H1 (cell line): ENCODE measurements around the gene NHSL2. TPM values are rescaled to one million over a fixed set of nuclear protein-coding genes. Genes with fewer than 3 reads are reported as not detected.

ENCODE experiments used
- CTCF ChIP-seq, 3 experiments: IDR thresholded peaks; 1 replicate in 2 of 3; 2 replicates in 1 of 3; pipeline versions ENCODE4 v1.5.1 to v1.6.1; 2011; ENCODE audit warnings: low read length in 3 of 3, mild to moderate bottlenecking in 3 of 3, inconsistent platforms in 2 of 3, low read depth in 1 of 3, moderate library complexity in 1 of 3; ENCODE audit not compliant: insufficient read depth in 1 of 3; ENCODE audit errors: control extremely low read depth in 1 of 3
- E2F6 ChIP-seq: IDR thresholded peaks from 2 replicates; pipeline ENCODE4 v1.6.1; 2012; ENCODE audit warnings: inconsistent platforms
- EP300 ChIP-seq, 2 experiments: IDR thresholded peaks; 1 replicate in 1 of 2; 2 replicates in 1 of 2; pipeline ENCODE4 v1.6.1; 2011 to 2012; ENCODE audit warnings: low read depth in 2 of 2, low read length in 2 of 2, mild to moderate bottlenecking in 2 of 2, borderline replicate concordance in 1 of 2, inconsistent platforms in 1 of 2, moderate library complexity in 1 of 2
- GABPA ChIP-seq: IDR thresholded peaks from 2 replicates; pipeline ENCODE4 v1.6.1; 2011; ENCODE audit warnings: mild to moderate bottlenecking, low read length, moderate library complexity, borderline replicate concordance; ENCODE audit not compliant: insufficient read depth
- SIRT6 ChIP-seq: IDR thresholded peaks from one replicate; pipeline ENCODE4 v1.7.1; 2012; ENCODE audit warnings: low read length, inconsistent platforms
- SIX5 ChIP-seq: IDR thresholded peaks from 2 replicates; pipeline ENCODE4 v1.6.1; 2011; ENCODE audit warnings: mild to moderate bottlenecking, low read depth, low read length
- TAF7 ChIP-seq: optimal IDR thresholded peaks from 2 replicates; pipeline ENCODE3; 2011; ENCODE audit warnings: low read depth, mild to moderate bottlenecking, inconsistent platforms, low read length, moderate library complexity, borderline replicate concordance
- polyA plus RNA-seq, 7 experiments: library from polyadenylated mRNA; depleted of rRNA in 3 of 7; stranded (reverse) in 5 of 7; unstranded in 2 of 7; fragments of >200 nt in 5 of 7; fragments of 200-250 nt in 2 of 7; gene quantifications; 1 replicate in 5 of 7; 2 replicates in 1 of 7; 4 replicates in 1 of 7; pipeline versions ENCODE4 v1.2.1 to v1.2.3, GENCODE V29; 2011 to 2013; ENCODE audit warnings: missing spikeins in 2 of 7, mixed read lengths in 2 of 7
- total RNA-seq: library from RNA; stranded (reverse); fragmentation: NEBNext Ultra II Directional; extraction: Animal tissue kit (Norgen Biotek cat#: 25700); gene quantifications from 2 replicates; pipeline ENCODE4 v1.2.1, GENCODE V29; 2021

The NHSL2 gene
- total and polyA plus RNA-seq, 2 of the 8 experiments (the other 6 are each of a cell fraction or from before 2014, with no cell fraction given): 3.7 to 7.2 TPM

- no peak for TF ChIP-seq CTCF (IDR thresholded peaks at IDR 0.05; ENCODE audit: control extremely low read depth in 1 of 3, insufficient read depth in 1 of 3, low read depth in 1 of 3, low read length in 3 of 3)
- no peak for TF ChIP-seq SIRT6
- no peak for TF ChIP-seq E2F6
- TF ChIP-seq EP300 (IDR thresholded peaks at IDR 0.05; ENCODE audit: borderline replicate concordance in 1 of 2, low read depth in 2 of 2, low read length in 2 of 2): no peak
- no peak for TF ChIP-seq SIX5
- TF ChIP-seq GABPA: no peak
- no peak for TF ChIP-seq TAF7
Measured at GRCh38 chrX:71974916-71975315, 64.3 kb downstream of the NHSL2 start (continued).
